IPS-NIHi11 (cell line): Measurements from ENCODE around the gene FOXO1.

Source experiments
- DNase-seq: peaks from one replicate; pipeline ENCODE4 v3.0.0; 2012; ENCODE audit warnings: mixed read lengths, low spot score

Gene FOXO1

GRCh38 chr13:40635315-40635995 lies 31.0 kb downstream of the FOXO1 start:
- peak; percentile 33 for DNase-seq

GRCh38 chr13:40632915-40633314 lies 33.5 kb downstream of the FOXO1 start:
- DNase-seq, result no peak

- no peak for DNase-seq
These were observed 34.8 kb downstream of the FOXO1 start for GRCh38 chr13:40631605-40632004.

- DNase-seq, result no peak
These were observed 36.6 kb downstream of the FOXO1 start for GRCh38 chr13:40629678-40630384.

- no peak for DNase-seq
These were observed 39.5 kb downstream of the FOXO1 start for GRCh38 chr13:40626977-40627376.

GRCh38 chr13:40626561-40626960 lies 39.9 kb downstream of the FOXO1 start:
- no peak for DNase-seq

- DNase-seq, result no peak
These were observed 41.5 kb downstream of the FOXO1 start for GRCh38 chr13:40624986-40625385.

GRCh38 chr13:40624383-40624782 lies 42.1 kb downstream of the FOXO1 start:
- DNase-seq, result no peak

- DNase-seq, result no peak
These were observed 43.7 kb downstream of the FOXO1 start for GRCh38 chr13:40622761-40623160.

GRCh38 chr13:40622246-40622645 lies 44.2 kb downstream of the FOXO1 start:
- no peak for DNase-seq

- no peak for DNase-seq
These were observed 47.0 kb downstream of the FOXO1 start for GRCh38 chr13:40619479-40619814.

- no peak for DNase-seq
These were observed 47.6 kb downstream of the FOXO1 start for GRCh38 chr13:40618581-40619478.

GRCh38 chr13:40617801-40618356 lies 48.6 kb downstream of the FOXO1 start:
- DNase-seq, result no peak

- DNase-seq, result no peak
These were observed 50.8 kb downstream of the FOXO1 start for GRCh38 chr13:40615619-40616018.

GRCh38 chr13:40613914-40614313 lies 52.5 kb downstream of the FOXO1 start:
- DNase-seq, result no peak

GRCh38 chr13:40613192-40613818 lies 53.1 kb downstream of the FOXO1 start:
- DNase-seq, result no peak

GRCh38 chr13:40612041-40612440 lies 54.4 kb downstream of the FOXO1 start:
- DNase-seq, result no peak

- no peak for DNase-seq
These were observed 54.8 kb downstream of the FOXO1 start for GRCh38 chr13:40611635-40612034.

- no peak for DNase-seq
These were observed 55.4 kb downstream of the FOXO1 start for GRCh38 chr13:40611004-40611403.

GRCh38 chr13:40609972-40610726 lies 56.3 kb downstream of the FOXO1 start:
- DNase-seq, result no peak

- DNase-seq, result no peak
These were observed 58.1 kb downstream of the FOXO1 start for GRCh38 chr13:40608308-40608707.
